Natural killer cell (primary cell): ENCODE results near the gene NKX6-2. TPM values are rescaled to one million over a fixed set of nuclear protein-coding genes. Genes with fewer than 3 reads are reported as not detected.

ENCODE experiments used
- ATAC-seq, 3 donors: fragments of 150-1000 bp in 2 of 3; fragments of 200-7000 bp in 1 of 3; cut with Tn5 transposase; 1 replicate in 1 of 3; 2 replicates in 2 of 3; pipeline ENCODE4 v1.10.0; 2021; ENCODE audit warnings: mild to moderate bottlenecking in 2 of 3, moderate library complexity in 2 of 3
- DNase-seq, 2 donors: peaks; one replicate each; pipeline versions ENCODE4 v3.0.0 to v3.0.0-alpha.2; 2013 to 2021; ENCODE audit warnings: mixed read lengths in 1 of 2
- H3K27ac ChIP-seq: one replicate; pipeline ENCODE4 v1.5.1; 2013; ENCODE audit warnings: mild to moderate bottlenecking, low read length
- H3K27me3 ChIP-seq: one replicate; pipeline ENCODE4 v1.6.1; 2013; ENCODE audit warnings: low read length; ENCODE audit not compliant: control insufficient read depth, insufficient read depth
- H3K36me3 ChIP-seq: one replicate; pipeline ENCODE4 v1.6.1; 2013; ENCODE audit warnings: low read length; ENCODE audit not compliant: control insufficient read depth, insufficient read depth
- H3K4me1 ChIP-seq: one replicate; pipeline ENCODE4 v1.6.1; 2013; ENCODE audit warnings: low read length; ENCODE audit not compliant: control insufficient read depth, insufficient read depth
- H3K4me3 ChIP-seq: one replicate; pipeline ENCODE4 v1.5.1; 2013; ENCODE audit warnings: low read length
- H3K9me3 ChIP-seq: one replicate; pipeline ENCODE4 v1.6.1; 2013; ENCODE audit warnings: low read length; ENCODE audit not compliant: control insufficient read depth, insufficient read depth
- H3K27ac Mint-ChIP-seq, 2 donors: one replicate each; pipeline ENCODE4 v1.8.0; 2022; ENCODE audit warnings: mild to moderate bottlenecking in 2 of 2, mixed read lengths in 2 of 2, moderate library complexity in 1 of 2
- H3K27me3 Mint-ChIP-seq, 2 donors: one replicate each; pipeline ENCODE4 v1.8.0; 2022; ENCODE audit warnings: low read depth in 2 of 2, mixed read lengths in 2 of 2
- H3K36me3 Mint-ChIP-seq: one replicate; pipeline ENCODE4 v1.8.0; 2022; ENCODE audit warnings: mixed read lengths
- H3K4me1 Mint-ChIP-seq, 2 donors: one replicate each; pipeline ENCODE4 v1.8.0; 2022; ENCODE audit warnings: mixed read lengths in 2 of 2
- H3K4me3 Mint-ChIP-seq: one replicate; pipeline ENCODE4 v1.8.0; 2022; ENCODE audit warnings: mild to moderate bottlenecking, moderate library complexity, mixed read lengths
- H3K9me3 Mint-ChIP-seq, 2 donors: one replicate each; pipeline ENCODE4 v1.8.0; 2022; ENCODE audit warnings: mixed read lengths in 2 of 2
- WGBS: methylation state at CpG from one replicate; pipeline ENCODE4 v1.1.7; 2013; ENCODE audit warnings: missing lambda C conversion rate; ENCODE audit not compliant: insufficient coverage; 5-methylcytosine and 5-hydroxymethylcytosine counted together
- intact Hi-C: fragments of 100-400 bp; cut with micrococcal nuclease; formaldehyde crosslinking; loops from one replicate; pipeline ENCODE4 v1.14.2; 2022
- total RNA-seq, 4 donors: library from RNA; stranded (reverse); fragments of 120-200 nt in 1 of 4; gene quantifications; one replicate each; pipeline versions ENCODE4 v1.2.3 to v1.2.4, GENCODE V29; 2013 to 2022
- TF ChIP-seq, protein P1 (sequence below): fragments of 200-600 bp; IDR thresholded peaks from one replicate; pipeline ENCODE4 v1.8.0; 2022; ENCODE audit warnings: antibody characterized with exemption

The NKX6-2 gene
- total RNA-seq, 3 donors from 2014 or later (not counting 1 experiment from before 2014, with no cell fraction given) = not detected

GRCh38 chr10:132813560-132814468 is 27.9 kb upstream of the NKX6-2 start:
- H3K36me3 ChIP-seq = no peaks in the 10 kb centered on the region
- Mint-ChIP-seq H3K27me3 (peaks cover 11 to 14% of the 10 kb centered on the region in 2 donors), H3K27ac (no peak overlapping the region), H3K4me3 (no peak overlapping the region), H3K36me3 (no peaks in the 10 kb centered on the region), H3K4me1 (no peaks in the 10 kb centered on the region), H3K9me3 (no peaks in the 10 kb centered on the region)
- TF ChIP-seq, protein P1, sequence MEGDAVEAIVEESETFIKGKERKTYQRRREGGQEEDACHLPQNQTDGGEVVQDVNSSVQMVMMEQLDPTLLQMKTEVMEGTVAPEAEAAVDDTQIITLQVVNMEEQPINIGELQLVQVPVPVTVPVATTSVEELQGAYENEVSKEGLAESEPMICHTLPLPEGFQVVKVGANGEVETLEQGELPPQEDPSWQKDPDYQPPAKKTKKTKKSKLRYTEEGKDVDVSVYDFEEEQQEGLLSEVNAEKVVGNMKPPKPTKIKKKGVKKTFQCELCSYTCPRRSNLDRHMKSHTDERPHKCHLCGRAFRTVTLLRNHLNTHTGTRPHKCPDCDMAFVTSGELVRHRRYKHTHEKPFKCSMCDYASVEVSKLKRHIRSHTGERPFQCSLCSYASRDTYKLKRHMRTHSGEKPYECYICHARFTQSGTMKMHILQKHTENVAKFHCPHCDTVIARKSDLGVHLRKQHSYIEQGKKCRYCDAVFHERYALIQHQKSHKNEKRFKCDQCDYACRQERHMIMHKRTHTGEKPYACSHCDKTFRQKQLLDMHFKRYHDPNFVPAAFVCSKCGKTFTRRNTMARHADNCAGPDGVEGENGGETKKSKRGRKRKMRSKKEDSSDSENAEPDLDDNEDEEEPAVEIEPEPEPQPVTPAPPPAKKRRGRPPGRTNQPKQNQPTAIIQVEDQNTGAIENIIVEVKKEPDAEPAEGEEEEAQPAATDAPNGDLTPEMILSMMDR = no peak
- no peaks in the 10 kb centered on the region for H3K27me3 ChIP-seq
- ATAC-seq = no peak
- H3K4me1 ChIP-seq = no peaks in the 10 kb centered on the region
- no peak overlapping the region for H3K4me3 ChIP-seq
- WGBS = 84% methylated on average over 24 of the region's 28 CpGs
- no peak overlapping the region for H3K27ac ChIP-seq
- intact Hi-C loops = no loop called here
- DNase-seq = no peak
- H3K9me3 ChIP-seq = no peaks in the 10 kb centered on the region

- Histone ChIP-seq H3K36me3 (no peaks in the 10 kb centered on the region), H3K27me3 (no peaks in the 10 kb centered on the region), H3K9me3 (no peaks in the 10 kb centered on the region), H3K4me1 (no peaks in the 10 kb centered on the region), H3K27ac (no peak overlapping the region), H3K4me3 (no peak overlapping the region)
- 85% methylated on average over 10 of the region's 10 CpGs for WGBS
- H3K9me3 Mint-ChIP-seq = no peaks in the 10 kb centered on the region
- DNase-seq = no peak
- H3K4me1 Mint-ChIP-seq = no peaks in the 10 kb centered on the region
- no peak overlapping the region for H3K27ac Mint-ChIP-seq
- ATAC-seq = no peak
- H3K36me3 Mint-ChIP-seq = no peaks in the 10 kb centered on the region
- intact Hi-C loops = no loop called here
- TF ChIP-seq, protein P1 = no peak
- H3K27me3 Mint-ChIP-seq = peaks cover 11 to 14% of the 10 kb centered on the region in 2 donors
- H3K4me3 Mint-ChIP-seq = no peak overlapping the region
These were observed 27.1 kb upstream of the NKX6-2 start for GRCh38 chr10:132813001-132813401.

- Mint-ChIP-seq H3K36me3 (no peaks in the 10 kb centered on the region), H3K9me3 (no peaks in the 10 kb centered on the region)
- intact Hi-C loops = no loop called here
These were observed 26.6 kb upstream of the NKX6-2 start for GRCh38 chr10:132812520-132812919.

More at GRCh38 chr10:132812520-132812919, 26.6 kb upstream of the NKX6-2 start:
- Histone ChIP-seq H3K36me3 (no peaks in the 10 kb centered on the region), H3K9me3 (no peaks in the 10 kb centered on the region), H3K27me3 (no peaks in the 10 kb centered on the region), H3K4me3 (no peak overlapping the region), H3K27ac (no peak overlapping the region), H3K4me1 (no peaks in the 10 kb centered on the region)
- Mint-ChIP-seq H3K4me1 (no peaks in the 10 kb centered on the region), H3K27ac (no peak overlapping the region), H3K27me3 (peaks cover 10 to 11% of the 10 kb centered on the region in 2 donors), H3K4me3 (no peak overlapping the region)
- DNase-seq (no peak), ATAC-seq (no peak)
- TF ChIP-seq, protein P1 = no peak
- 78% methylated on average over 11 of the region's 11 CpGs for WGBS
